Stimulated activated CD8-positive, alpha-beta memory T cell treated with anti-CD3 and anti-CD28 coated beads, Interleukin-2, amount 100 ng/mL, for 48 hours (primary cell): ENCODE data around the gene MRPL39.
"Not testable (repeated sequence)": the region's sequence is repeated elsewhere in the genome, so short reads cannot be mapped to it uniquely, and the experiment has no call there.

Experiments used
- DNase-seq, 2 donors: peaks; one replicate each; pipeline ENCODE4 v3.0.0-alpha.2; 2020; ENCODE audit warnings: low read depth in 2 of 2

Gene MRPL39

GRCh38 chr21:25607151-25608043, at the start of gene MRPL39:
TSS of gene MRPL39 (minus strand) at chr21:25607481. CDS start at chr21:25607475, 6 bp downstream.
- DNase-seq = peak; percentile 83 to 87

DNA sequence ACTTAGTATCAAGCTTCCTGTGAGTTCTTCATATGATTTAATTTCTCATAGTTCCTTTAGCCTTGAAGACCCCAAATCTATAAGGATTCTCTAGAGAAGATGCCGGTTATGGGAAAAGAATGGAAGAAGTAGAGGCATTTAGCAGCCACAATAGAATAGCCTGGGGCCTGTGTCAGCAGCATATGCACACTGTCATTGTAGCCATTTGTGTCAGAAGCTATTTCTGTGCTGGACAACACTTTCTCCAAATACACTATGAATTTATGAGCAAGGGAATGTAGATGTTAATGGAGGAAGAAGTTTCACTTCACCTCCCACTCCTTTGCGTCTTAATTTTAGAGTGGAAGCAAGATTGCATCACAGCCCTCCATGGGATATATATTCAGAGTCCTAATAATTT, 49.1 kb upstream of the MRPL39 start:
- no peak for DNase-seq

GRCh38 chr21:25649146-25649545, 41.9 kb upstream of the MRPL39 start:
- no peak for DNase-seq

DNA sequence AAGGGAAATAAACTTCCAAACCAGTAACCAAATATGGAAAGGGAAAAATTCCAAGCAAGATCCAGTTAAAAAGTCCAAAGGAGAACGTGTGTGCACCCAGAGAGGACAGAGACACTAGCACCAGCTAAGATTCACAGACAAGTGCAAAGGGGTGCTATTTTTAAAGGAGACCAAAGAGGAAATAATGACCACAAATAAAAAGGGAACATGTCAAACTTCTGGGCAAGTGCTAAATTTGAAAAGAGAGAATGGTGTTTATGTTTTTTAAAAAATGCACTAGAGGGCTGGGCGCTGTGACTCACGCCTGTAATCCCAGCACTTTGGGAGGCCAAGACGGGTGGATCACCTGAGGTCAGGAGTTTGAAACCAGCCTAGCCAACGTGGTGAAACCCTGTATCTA, 40.4 kb upstream of the MRPL39 start:
- DNase-seq = no peak

GRCh38 chr21:25646474-25646873, 39.2 kb upstream of the MRPL39 start:
- DNase-seq = no peak

DNA sequence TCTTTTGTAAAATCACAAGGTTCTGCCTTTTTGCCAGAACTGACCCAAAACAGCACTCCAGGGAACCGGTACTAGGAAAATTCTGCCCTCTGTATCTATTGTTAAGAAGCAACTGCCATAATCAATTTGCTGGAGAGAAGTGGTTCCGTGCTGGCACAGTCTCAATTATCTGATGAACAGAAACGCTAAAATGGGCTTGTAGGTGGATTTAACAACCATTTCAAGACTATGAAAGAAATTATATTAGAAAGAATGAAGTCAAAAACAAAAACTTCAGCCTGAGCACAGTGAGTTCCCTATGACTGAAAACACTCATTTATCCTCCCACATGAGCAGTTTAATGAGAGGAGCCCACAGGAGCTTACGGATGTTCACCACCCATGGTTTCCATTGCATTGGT, 36.2 kb upstream of the MRPL39 start:
- DNase-seq = no peak

DNA sequence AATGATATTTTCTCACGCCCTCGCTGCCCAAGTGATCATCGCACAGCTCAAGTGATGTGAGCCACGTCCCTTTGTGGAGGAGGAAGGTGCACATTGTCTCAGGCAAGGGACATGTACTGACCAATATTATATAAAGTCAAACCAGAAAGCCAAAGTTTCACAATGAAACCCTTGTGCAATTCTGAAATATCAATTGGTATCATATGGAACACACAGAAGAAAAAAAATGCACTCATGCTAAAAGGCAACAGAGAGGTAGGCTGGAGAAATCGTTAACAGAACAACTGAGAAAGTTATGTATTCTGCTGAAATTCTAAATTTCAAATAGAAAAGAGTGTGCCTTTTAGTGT, 33.6 kb upstream of the MRPL39 start:
- DNase-seq = no peak

DNA sequence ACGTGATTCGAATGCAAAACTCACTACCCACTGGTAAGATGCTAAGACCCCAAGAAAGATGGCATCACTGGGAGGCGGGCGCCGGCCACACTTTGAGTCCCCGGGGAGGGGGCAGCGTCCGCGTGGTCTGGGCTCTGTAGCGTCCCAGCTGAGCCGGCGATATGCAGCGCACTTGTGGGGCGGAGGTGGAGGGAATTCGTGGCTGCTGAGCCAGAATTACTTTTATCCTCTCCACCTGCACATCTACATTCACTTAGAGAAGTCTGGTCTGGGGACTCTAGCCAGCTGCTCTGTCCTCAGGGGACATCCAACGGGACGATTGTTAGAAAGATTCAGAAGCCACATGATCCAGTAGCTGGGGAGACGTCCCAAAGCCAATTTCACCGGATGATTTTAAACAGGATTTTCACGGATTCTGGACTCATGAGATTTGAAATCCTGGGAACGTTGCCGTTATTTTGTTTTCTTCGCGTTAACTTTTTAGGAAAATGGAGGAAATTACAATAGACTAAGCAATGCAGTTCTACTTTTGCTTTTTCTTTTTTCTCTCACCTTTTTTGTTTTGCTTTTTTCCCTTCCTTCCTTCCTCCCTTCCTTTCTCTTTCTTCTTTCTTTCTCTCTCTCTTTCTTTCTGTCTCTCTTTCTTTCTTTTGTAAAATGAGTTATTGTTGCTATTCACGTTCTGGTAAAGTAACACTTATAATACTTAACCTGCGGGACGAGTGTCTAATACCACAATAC, 33.1 kb upstream of the MRPL39 start:
- DNase-seq = no peak

- DNase-seq = peak; percentile 30
Observed at GRCh38 chr21:25639551-25640201, 32.4 kb upstream of the MRPL39 start.

- DNase-seq = peak; percentile 22 to 28
Observed at GRCh38 chr21:25638660-25639550, 31.6 kb upstream of the MRPL39 start, which contains the start of gene JAM2. TSS of gene JAM2 (plus strand) at chr21:25639258. CDS start at chr21:25639822, 564 bp downstream.

DNA sequence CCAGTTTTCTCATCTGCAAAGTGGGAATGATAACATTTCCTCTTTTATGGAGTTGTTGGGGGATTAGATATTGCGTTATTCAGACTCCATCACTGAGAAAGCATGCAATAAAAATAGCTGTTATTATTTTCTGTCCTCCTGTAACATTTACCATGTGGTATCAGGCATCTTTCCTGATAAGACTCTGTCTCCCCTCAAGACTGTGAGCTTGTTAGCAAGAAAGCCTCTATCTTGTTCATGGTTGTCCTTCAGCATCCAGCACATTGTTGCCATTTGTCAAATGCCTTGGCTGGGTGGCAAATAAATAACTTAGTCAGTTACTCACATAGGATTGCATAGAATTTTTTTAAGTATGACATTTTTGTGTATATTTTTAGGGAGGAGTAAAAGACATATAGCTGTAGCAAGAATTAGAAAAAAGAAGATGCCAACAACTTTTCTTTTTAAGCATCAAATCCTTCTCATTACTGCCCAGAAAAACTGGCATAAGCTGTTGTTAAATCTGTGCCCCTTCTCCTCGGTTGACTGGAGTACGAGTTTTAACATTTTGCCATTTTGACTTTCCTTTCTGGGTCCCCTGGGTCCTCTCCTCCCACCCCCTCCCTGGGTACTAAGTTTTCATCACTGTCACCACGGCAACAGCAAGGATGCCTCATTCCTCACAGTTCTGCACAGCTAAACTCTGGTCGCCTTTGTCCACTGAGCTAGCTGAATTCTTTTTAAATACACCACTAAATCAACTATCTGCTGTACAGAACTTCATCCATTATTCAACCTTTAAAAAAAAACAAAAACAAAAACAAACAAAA, 30.8 kb upstream of the MRPL39 start:
- no peak for DNase-seq

GRCh38 chr21:25636727-25637126, 29.4 kb upstream of the MRPL39 start:
- DNase-seq = no peak

- no peak for DNase-seq
Observed at GRCh38 chr21:25635310-25635709, 28.0 kb upstream of the MRPL39 start.

GRCh38 chr21:25632296-25632695, 25.0 kb upstream of the MRPL39 start:
- no peak for DNase-seq

GRCh38 chr21:25626757-25627156, 19.5 kb upstream of the MRPL39 start:
- no peak for DNase-seq

GRCh38 chr21:25625776-25626555, 18.7 kb upstream of the MRPL39 start:
- not testable (repeated sequence) for DNase-seq

- DNase-seq = no peak
Observed at GRCh38 chr21:25625036-25625435, 17.8 kb upstream of the MRPL39 start.

DNA sequence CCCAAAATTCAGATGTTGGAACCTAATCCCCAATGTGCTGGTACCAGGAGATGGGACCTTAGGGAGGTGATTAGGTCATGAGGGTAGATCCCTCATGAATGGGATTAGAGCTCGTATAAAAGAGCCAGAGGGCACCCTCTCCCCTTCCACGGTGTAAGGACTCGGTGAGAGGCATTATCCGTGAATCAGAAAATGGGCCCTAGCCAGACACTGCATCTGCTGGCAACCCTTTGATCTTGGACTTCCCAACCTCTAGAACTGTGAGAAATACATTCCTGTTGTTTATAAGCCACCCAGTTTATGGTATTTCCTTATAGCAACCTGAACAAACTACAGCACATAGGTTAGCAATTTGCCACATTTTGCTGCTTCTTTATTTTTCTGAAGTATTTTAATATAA, 17.2 kb upstream of the MRPL39 start:
- no peak for DNase-seq

DNA sequence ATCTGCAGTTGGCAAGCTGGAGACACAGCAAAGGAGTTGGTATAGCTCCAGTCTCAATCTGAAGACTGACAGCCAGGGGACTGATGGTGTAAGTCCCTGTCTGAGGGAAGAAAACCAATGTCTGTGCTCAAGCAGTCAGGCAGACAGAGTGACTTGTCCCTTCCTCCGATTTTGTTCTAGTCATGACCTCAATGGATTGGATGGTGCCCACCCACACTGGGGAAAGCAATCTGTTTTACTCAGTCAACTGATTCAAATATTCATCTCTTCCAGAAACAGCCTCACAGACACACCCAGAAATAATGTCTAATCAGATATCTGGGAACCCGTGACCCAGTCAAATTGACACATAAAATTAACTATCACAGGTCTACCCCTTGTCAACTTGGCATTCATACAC, 11.9 kb upstream of the MRPL39 start:
- no peak for DNase-seq

GRCh38 chr21:25615880-25616279, 8.6 kb upstream of the MRPL39 start:
- no peak for DNase-seq
